ENCODE data around the gene SRRM2.

SRRM2 gene

GRCh38 chr16:2765462-2766404 is 13.3 kb downstream of the SRRM2 start:
- no peak for DNase-seq

- DNase-seq: no peak
Measured at GRCh38 chr16:2766430-2767139, 14.1 kb downstream of the SRRM2 start.

GRCh38 chr16:2767140-2767731 is 14.8 kb downstream of the SRRM2 start:
- no peak for DNase-seq

- DNase-seq: no peak
Measured at GRCh38 chr16:2767891-2768290, 15.5 kb downstream of the SRRM2 start.

GRCh38 chr16:2768403-2769089 is 16.1 kb downstream of the SRRM2 start:
- DNase-seq: no peak

GRCh38 chr16:2769100-2769529 is 16.7 kb downstream of the SRRM2 start:
- no peak for DNase-seq

- no peak for DNase-seq
Measured at GRCh38 chr16:2769675-2770056, 17.2 kb downstream of the SRRM2 start.

GRCh38 chr16:2770057-2770951 is 17.9 kb downstream of the SRRM2 start:
- DNase-seq: no peak

- DNase-seq: no peak
Measured at GRCh38 chr16:2771496-2772402, 19.3 kb downstream of the SRRM2 start.

- no peak for DNase-seq
Measured at GRCh38 chr16:2773188-2773968, 20.9 kb downstream of the SRRM2 start.

- no peak for DNase-seq
Measured at GRCh38 chr16:2774161-2774891, 21.9 kb downstream of the SRRM2 start.

GRCh38 chr16:2775131-2775716 is 22.8 kb downstream of the SRRM2 start:
- no peak for DNase-seq

GRCh38 chr16:2775765-2776499 is 23.5 kb downstream of the SRRM2 start:
- no peak for DNase-seq

GRCh38 chr16:2776500-2777139 is 24.2 kb downstream of the SRRM2 start:
- DNase-seq: peak; percentile 34

- DNase-seq: peak; percentile 90
Measured at GRCh38 chr16:2777231-2777902, 24.9 kb downstream of the SRRM2 start, which contains the start of gene ELOB. ELOB (minus strand) TSS chr16:2777280; CDS start chr16:2777239, 41 bp downstream.

GRCh38 chr16:2777903-2778629 is 25.6 kb downstream of the SRRM2 start:
- DNase-seq: peak; percentile 37

Measured in stimulated activated CD4-positive, alpha-beta T cell treated with anti-CD3 and anti-CD28 coated beads, Interleukin-4, amount 100 ng/mL, for 24 hours (primary cell).